RPMI7951 (cell line): ENCODE results near the gene AIP. TPM values are rescaled to one million over a fixed set of nuclear protein-coding genes. Genes with fewer than 3 reads are reported as not detected.
A peak's percentile ranks its signal among the peaks of the same experiment; 100 is the strongest.

Experiments
- DNase-seq: peaks from one replicate; pipeline ENCODE4 v3.0.0-alpha.2; 2012; ENCODE audit warnings: low read depth
- total RNA-seq: library from RNA; depleted of rRNA; stranded (reverse); fragments of >200 nt; shearing (Covaris generic); gene quantifications from 2 replicates; pipeline ENCODE4 v1.2.3, GENCODE V29; 2014; rRNA removed

AIP gene
- total RNA-seq, 1 experiment from 2014 or later = 106 TPM

GRCh38 chr11:67534070-67534679 lies 51.3 kb downstream of the AIP start:
- peak; percentile 26 for DNase-seq

GRCh38 chr11:67535561-67535960 lies 52.7 kb downstream of the AIP start:
- DNase-seq = no peak

- DNase-seq = no peak
Observed at GRCh38 chr11:67538306-67538705, 55.5 kb downstream of the AIP start.

GRCh38 chr11:67538823-67539505 lies 56.1 kb downstream of the AIP start:
- DNase-seq = no peak

GRCh38 chr11:67539550-67539949 lies 56.7 kb downstream of the AIP start:
- DNase-seq = no peak

Other genes with a start within 250 kb of the AIP start
- gene GRK2, start 216.6 kb upstream of the AIP start, total RNA-seq = 22.0 and 32.9 TPM in 2 replicates
- gene ANKRD13D, start 193.7 kb upstream of the AIP start, total RNA-seq = 17.6 and 28.5 TPM in 2 replicates
- gene SSH3, start 179.5 kb upstream of the AIP start, total RNA-seq = 8.0 and 10.9 TPM in 2 replicates
- 68.0 and 85.3 TPM in 2 replicates for gene POLD4, start 129.5 kb upstream of the AIP start, total RNA-seq
- gene CLCF1, start 109.4 kb upstream of the AIP start, total RNA-seq = 4.8 and 5.4 TPM in 2 replicates
- 8.5 and 13.8 TPM in 2 replicates for gene RAD9A, start 91.0 kb upstream of the AIP start, total RNA-seq
- gene PPP1CA, start 81.2 kb upstream of the AIP start, total RNA-seq = 300 and 345 TPM in 2 replicates
- gene TBC1D10C, start 78.9 kb upstream of the AIP start, total RNA-seq = not detected in 2 replicates
- not detected in 2 replicates for gene CARNS1, start 67.3 kb upstream of the AIP start, total RNA-seq
- gene RPS6KB2, start 54.5 kb upstream of the AIP start, total RNA-seq = 46.5 and 48.2 TPM in 2 replicates
- 0.39 TPM in 1 of 2 replicates, not detected in the other for gene PTPRCAP, start 45.3 kb upstream of the AIP start, total RNA-seq
- gene CORO1B, start 39.5 kb upstream of the AIP start, total RNA-seq = 88.6 and 104 TPM in 2 replicates
- not detected in 2 replicates for gene GPR152, start 30.3 kb upstream of the AIP start, total RNA-seq
- gene CABP4, start 27.7 kb upstream of the AIP start, total RNA-seq = not detected in 2 replicates
- gene TMEM134, start 13.8 kb upstream of the AIP start, total RNA-seq = 25.6 and 28.0 TPM in 2 replicates
- 16.2 and 44.0 TPM in 2 replicates for gene PITPNM1, start 22.3 kb downstream of the AIP start, total RNA-seq
- 71.7 and 84.9 TPM in 2 replicates for gene CDK2AP2, start 25.1 kb downstream of the AIP start, total RNA-seq
- not detected in 2 replicates for gene CABP2, start 40.4 kb downstream of the AIP start, total RNA-seq
- gene GSTP1, start 100.8 kb downstream of the AIP start, total RNA-seq = 1,090 and 1,270 TPM in 2 replicates
- 203 and 251 TPM in 2 replicates for gene NDUFV1, start 123.9 kb downstream of the AIP start, total RNA-seq
- gene NUDT8, start 146.9 kb downstream of the AIP start, total RNA-seq = 7.2 and 11.6 TPM in 2 replicates
- not detected in 2 replicates for gene TBX10, start 156.7 kb downstream of the AIP start, total RNA-seq
- 0.96 TPM in 1 of 2 replicates, not detected in the other for gene ACY3, start 167.7 kb downstream of the AIP start, total RNA-seq
- gene ALDH3B2, start 191.6 kb downstream of the AIP start, total RNA-seq = not detected in 2 replicates